ENCODE data around the gene WRAP53.
A peak's percentile ranks its signal among the peaks of the same experiment; 100 is the strongest.

The WRAP53 gene

GRCh38 chr17:7747635-7748071 lies 59.4 kb downstream of the WRAP53 start:
- peak; percentile 78 for DNase-seq

GRCh38 chr17:7748076-7748775 lies 59.9 kb downstream of the WRAP53 start:
- DNase-seq = peak; percentile 38

- peak; percentile 94 for DNase-seq
These were observed 62.1 kb downstream of the WRAP53 start for GRCh38 chr17:7750321-7750821.
